Tibial artery (tissue), 4 donors: Measurements from ENCODE around the gene RNF20.

Source experiments
- DNase-seq, 2 donors: peaks; one replicate each; pipeline ENCODE4 v3.0.0-alpha.2; 2019
- H3K27ac ChIP-seq, 2 donors: fragments of 200-600 bp; sonication (generic) in 1 of 2; 1 replicate in 1 of 2; 2 replicates in 1 of 2; pipeline ENCODE4 v1.5.1; 2018 to 2019; ENCODE audit warnings: mild to moderate bottlenecking in 1 of 2
- H3K27me3 ChIP-seq, 2 donors: fragments of 200-600 bp; sonication (generic) in 1 of 2; one replicate each; pipeline versions ENCODE4 v1.5.1 to v1.6.0; 2016 to 2019
- H3K36me3 ChIP-seq, 3 donors: fragments of 200-600 bp; sonication (generic) in 2 of 3; one replicate each; pipeline ENCODE4 v1.5.1; 2016 to 2019; ENCODE audit warnings: mild to moderate bottlenecking in 2 of 3
- H3K4me1 ChIP-seq, 4 donors: fragments of 200-600 bp; sonication (generic) in 2 of 4; 1 replicate in 3 of 4; 2 replicates in 1 of 4; pipeline ENCODE4 v1.5.1; 2016 to 2019
- H3K4me3 ChIP-seq, 2 donors: fragments of 200-600 bp; sonication (generic) in 1 of 2; 1 replicate in 1 of 2; 2 replicates in 1 of 2; pipeline ENCODE4 v1.5.1; 2018 to 2019; ENCODE audit warnings: mild to moderate bottlenecking in 2 of 2
- H3K9me3 ChIP-seq, 3 donors: fragments of 200-600 bp; sonication (generic) in 1 of 3; one replicate each; pipeline ENCODE4 v1.5.1; 2016 to 2019
- intact Hi-C: fragments of 100-400 bp; cut with DNase I; formaldehyde crosslinking; loops from one replicate; pipeline ENCODE4 v1.15.0; 2023; ENCODE audit warnings: low total_unique reads
- TF ChIP-seq, protein P1 (sequence below), 2 experiments: fragments of 200-600 bp in 1 of 2; fragments of 450-650 bp in 1 of 2; IDR thresholded peaks; one replicate each; pipeline ENCODE4 v1.5.1; 2017 to 2019; ENCODE audit warnings: antibody characterized with exemption in 2 of 2, mild to moderate bottlenecking in 1 of 2, moderate library complexity in 1 of 2

RNF20 gene

DNA sequence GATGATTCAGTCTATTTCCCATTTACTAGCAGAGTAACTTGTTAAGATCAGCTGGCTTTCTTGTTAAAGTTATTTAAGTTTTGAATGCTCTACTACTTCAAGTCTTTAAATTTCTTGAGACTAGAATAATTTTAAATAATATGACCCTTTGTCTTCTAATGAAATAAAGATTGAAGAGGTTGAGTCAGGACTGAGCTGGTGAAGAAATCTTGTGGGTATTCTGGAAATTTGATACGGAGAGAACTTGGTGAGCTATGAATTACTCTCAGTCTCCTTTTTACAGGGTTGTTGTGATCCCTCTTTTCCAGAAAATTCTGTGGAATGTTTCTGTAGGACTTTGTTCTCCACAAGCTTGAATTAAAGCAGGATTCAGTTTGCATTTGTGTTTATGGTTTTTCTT is 29.3 kb downstream of the RNF20 start:
- Histone ChIP-seq H3K36me3 (peaks cover 69 to 97% (median 81%) of the 10 kb centered on the region in 3 donors), H3K4me3 (no peak overlapping the region), H3K27me3 (no peaks in the 10 kb centered on the region), H3K9me3 (peaks cover 0 to 3% (median 0%) of the 10 kb centered on the region in 3 donors), H3K27ac (no peak overlapping the region), H3K4me1 (no peaks in the 10 kb centered on the region)
- no peak for DNase-seq
- intact Hi-C loops = no loop called here
- TF ChIP-seq, protein P1, sequence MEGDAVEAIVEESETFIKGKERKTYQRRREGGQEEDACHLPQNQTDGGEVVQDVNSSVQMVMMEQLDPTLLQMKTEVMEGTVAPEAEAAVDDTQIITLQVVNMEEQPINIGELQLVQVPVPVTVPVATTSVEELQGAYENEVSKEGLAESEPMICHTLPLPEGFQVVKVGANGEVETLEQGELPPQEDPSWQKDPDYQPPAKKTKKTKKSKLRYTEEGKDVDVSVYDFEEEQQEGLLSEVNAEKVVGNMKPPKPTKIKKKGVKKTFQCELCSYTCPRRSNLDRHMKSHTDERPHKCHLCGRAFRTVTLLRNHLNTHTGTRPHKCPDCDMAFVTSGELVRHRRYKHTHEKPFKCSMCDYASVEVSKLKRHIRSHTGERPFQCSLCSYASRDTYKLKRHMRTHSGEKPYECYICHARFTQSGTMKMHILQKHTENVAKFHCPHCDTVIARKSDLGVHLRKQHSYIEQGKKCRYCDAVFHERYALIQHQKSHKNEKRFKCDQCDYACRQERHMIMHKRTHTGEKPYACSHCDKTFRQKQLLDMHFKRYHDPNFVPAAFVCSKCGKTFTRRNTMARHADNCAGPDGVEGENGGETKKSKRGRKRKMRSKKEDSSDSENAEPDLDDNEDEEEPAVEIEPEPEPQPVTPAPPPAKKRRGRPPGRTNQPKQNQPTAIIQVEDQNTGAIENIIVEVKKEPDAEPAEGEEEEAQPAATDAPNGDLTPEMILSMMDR (IDR thresholded peaks at IDR 0.05) = no peak

- Histone ChIP-seq H3K4me3 (no peak overlapping the region), H3K27ac (no peak overlapping the region), H3K4me1 (no peaks in the 10 kb centered on the region), H3K27me3 (no peaks in the 10 kb centered on the region), H3K9me3 (no peaks in the 10 kb centered on the region), H3K36me3 (peaks cover 63 to 97% (median 72%) of the 10 kb centered on the region in 3 donors)
- TF ChIP-seq, protein P1 (IDR thresholded peaks at IDR 0.05) = no peak
- no peak for DNase-seq
- intact Hi-C loops = no loop called here
These were observed 30.6 kb downstream of the RNF20 start for GRCh38 chr9:101564252-101564651.

DNA sequence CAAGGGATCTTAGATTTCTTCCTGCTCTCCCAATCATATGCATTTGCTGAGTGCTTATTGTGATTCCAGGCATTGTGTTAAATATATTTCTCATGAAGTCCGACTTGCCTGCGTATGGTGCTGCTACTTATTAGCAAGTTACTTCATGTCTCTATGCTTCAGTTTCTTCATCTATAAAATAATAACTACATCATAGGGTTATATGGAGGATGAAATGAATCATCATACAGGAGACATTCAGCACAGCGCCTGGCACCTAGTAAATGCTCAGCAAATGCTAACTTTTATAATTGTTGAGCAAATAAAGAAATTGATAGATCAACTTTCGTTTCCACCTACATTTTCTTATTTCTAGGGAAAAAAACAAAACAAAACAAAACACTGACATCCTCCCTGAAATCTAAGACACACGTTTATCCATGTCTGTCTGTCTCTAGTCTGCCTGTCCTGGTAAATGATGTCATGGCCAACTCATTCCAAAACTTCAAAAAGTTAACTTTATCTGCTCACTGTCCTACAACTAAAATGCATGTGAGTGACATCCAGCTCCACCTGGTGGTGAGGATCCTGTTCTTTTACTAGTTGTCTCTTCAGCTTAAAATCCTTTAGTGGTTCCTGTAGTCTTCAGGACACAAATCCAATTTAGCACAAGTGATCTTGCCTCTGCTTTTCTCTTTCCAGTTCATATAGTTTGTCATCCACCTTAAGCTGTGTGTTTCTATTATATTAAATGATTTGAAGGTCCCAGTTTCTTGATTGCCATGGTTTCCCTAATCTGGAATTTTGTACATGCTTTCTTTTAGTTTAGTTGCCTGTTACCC is 33.5 kb downstream of the RNF20 start:
- H3K27ac ChIP-seq = no peak overlapping the region
- no peaks in the 10 kb centered on the region for H3K9me3 ChIP-seq
- H3K27me3 ChIP-seq = no peaks in the 10 kb centered on the region
- no peak overlapping the region for H3K4me3 ChIP-seq
- TF ChIP-seq, protein P1 (IDR thresholded peaks at IDR 0.05) = no peak
- no peak for DNase-seq
- H3K4me1 ChIP-seq = no peaks in the 10 kb centered on the region
- peaks cover 49 to 81% (median 56%) of the 10 kb centered on the region in 3 donors for H3K36me3 ChIP-seq
- intact Hi-C loops = no loop called here

DNA sequence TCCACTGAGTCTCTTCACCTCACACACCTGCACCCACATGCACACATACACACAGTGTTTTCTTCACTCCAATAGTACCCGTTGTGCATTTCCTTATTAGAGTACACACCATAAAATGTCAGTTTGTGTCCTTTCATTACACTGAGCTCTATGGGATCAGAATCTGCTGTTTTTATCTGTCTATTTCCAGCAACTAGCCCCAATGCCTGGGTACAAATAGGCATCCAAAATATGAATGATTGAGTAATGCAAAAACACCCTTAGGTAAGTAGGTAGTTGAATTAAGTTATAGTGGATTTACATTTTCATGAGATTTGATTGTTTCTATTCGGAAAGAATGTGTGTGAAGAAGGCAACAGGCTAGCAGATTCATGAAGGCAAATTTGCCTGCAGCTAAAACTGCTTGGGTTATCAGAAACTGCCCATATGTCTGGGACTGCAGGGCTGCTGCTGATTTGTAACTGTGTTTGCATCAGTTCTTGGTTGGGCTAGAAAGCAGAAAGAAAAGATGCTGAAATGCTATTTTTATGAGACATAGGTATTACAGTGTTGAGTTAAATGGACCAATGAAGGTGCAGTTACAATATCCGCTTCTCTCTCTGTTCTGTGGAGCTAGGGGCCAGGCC is 34.2 kb downstream of the RNF20 start:
- no peaks in the 10 kb centered on the region for H3K4me1 ChIP-seq
- H3K9me3 ChIP-seq = no peaks in the 10 kb centered on the region
- no peaks in the 10 kb centered on the region for H3K27me3 ChIP-seq
- H3K36me3 ChIP-seq = peaks cover 42 to 74% (median 51%) of the 10 kb centered on the region in 3 donors
- H3K27ac ChIP-seq = no peak overlapping the region
- TF ChIP-seq, protein P1 (IDR thresholded peaks at IDR 0.05) = no peak
- intact Hi-C loops = no loop called here
- H3K4me3 ChIP-seq = no peak overlapping the region
- no peak for DNase-seq

DNA sequence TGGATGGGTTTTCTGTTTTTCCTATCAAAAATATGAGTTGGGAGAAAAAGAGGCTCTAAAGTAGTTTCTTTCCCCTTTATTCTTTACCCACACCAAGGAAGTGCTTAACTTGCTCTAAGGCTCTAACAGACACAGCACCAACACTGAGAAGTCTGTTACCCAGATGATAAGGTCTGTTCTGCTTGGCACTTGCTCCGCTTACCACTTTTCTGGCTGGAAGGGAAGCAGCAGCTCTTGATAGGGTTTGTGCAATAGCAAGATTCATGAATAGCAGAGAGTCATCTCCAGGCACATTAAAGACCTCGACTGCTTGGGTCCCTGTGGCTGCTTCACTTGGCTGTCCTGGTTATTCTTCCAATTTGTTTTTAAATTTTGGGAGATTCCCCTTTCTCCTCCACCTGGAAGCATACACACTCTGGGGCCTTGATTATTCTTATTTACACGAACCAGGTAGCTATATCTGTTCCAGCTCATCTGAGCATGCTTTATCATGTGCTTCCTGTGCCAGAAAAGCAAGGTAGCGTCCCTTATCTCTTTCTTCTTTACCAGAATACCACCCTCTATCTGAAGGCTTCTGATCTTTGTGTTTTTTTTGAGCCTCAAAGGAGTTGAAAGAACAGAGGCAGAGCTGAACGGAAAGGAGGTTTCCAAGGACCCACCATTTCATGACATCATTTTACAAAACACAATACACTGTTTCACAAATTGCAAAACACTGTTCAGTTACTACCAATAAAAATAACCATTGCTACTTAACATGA is 36.3 kb downstream of the RNF20 start:
- Histone ChIP-seq H3K4me3 (no peak overlapping the region), H3K27ac (no peak overlapping the region), H3K9me3 (no peaks in the 10 kb centered on the region), H3K36me3 (peaks cover 24 to 59% (median 38%) of the 10 kb centered on the region in 3 donors), H3K4me1 (no peaks in the 10 kb centered on the region), H3K27me3 (no peaks in the 10 kb centered on the region)
- no peak for DNase-seq
- intact Hi-C loops = no loop called here
- TF ChIP-seq, protein P1 (IDR thresholded peaks at IDR 0.05) = no peak
